Hematopoietic multipotent progenitor cell treated with erythropoietin and hydrocortisone succinate and interleukin-3 and kit ligand, for 4 days (in vitro differentiated cells): ENCODE data around the gene NRROS.
"Not testable (repeated sequence)": the region's sequence is repeated elsewhere in the genome, so short reads cannot be mapped to it uniquely, and the experiment has no call there.

Experiments
- DNase-seq: peaks from one replicate; pipeline ENCODE4 v3.0.0-alpha.2; 2015

Gene NRROS

GRCh38 chr3:196625331-196625730, 14.2 kb upstream of the NRROS start:
- no peak for DNase-seq

- DNase-seq, result no peak
Observed at GRCh38 chr3:196627918-196628231, 11.6 kb upstream of the NRROS start.

- peak; percentile 54 for DNase-seq
Observed at GRCh38 chr3:196629228-196629627, 10.3 kb upstream of the NRROS start.

- DNase-seq, result peak; percentile 86
Observed at GRCh38 chr3:196631682-196632045, 7.8 kb upstream of the NRROS start.

- DNase-seq, result peak; percentile 100
Observed at GRCh38 chr3:196632046-196632751, 7.3 kb upstream of the NRROS start.

- peak; percentile 71 for DNase-seq
Observed at GRCh38 chr3:196633555-196634151, 5.8 kb upstream of the NRROS start.

- DNase-seq, result peak; percentile 48
Observed at GRCh38 chr3:196634224-196634623, 5.3 kb upstream of the NRROS start.

- peak; percentile 63 for DNase-seq
Observed at GRCh38 chr3:196634829-196635228, 4.7 kb upstream of the NRROS start.

GRCh38 chr3:196636369-196637349, 2.8 kb upstream of the NRROS start:
- DNase-seq, result peak; percentile 52

GRCh38 chr3:196637941-196638340, 1.6 kb upstream of the NRROS start:
- DNase-seq, result not testable (repeated sequence)

- DNase-seq, result peak; percentile 65
Observed at GRCh38 chr3:196638861-196639482, 522 bp upstream of the NRROS start.

- peak; percentile 72 for DNase-seq
Observed at GRCh38 chr3:196640297-196641018, 964 bp downstream of the NRROS start.

- peak; percentile 62 for DNase-seq
Observed at GRCh38 chr3:196641333-196642054, 2.0 kb downstream of the NRROS start.

- peak; percentile 78 for DNase-seq
Observed at GRCh38 chr3:196642434-196642833, 2.9 kb downstream of the NRROS start.

GRCh38 chr3:196643201-196643749, 3.8 kb downstream of the NRROS start:
- DNase-seq, result peak; percentile 89

- DNase-seq, result no peak
Observed at GRCh38 chr3:196643761-196644160, 4.3 kb downstream of the NRROS start.

- DNase-seq, result peak; percentile 52
Observed at GRCh38 chr3:196645096-196645495, 5.6 kb downstream of the NRROS start.

- no peak for DNase-seq
Observed at GRCh38 chr3:196645897-196646665, 6.6 kb downstream of the NRROS start.

GRCh38 chr3:196646666-196647216, 7.2 kb downstream of the NRROS start:
- no peak for DNase-seq

GRCh38 chr3:196650740-196651311, 11.3 kb downstream of the NRROS start:
- DNase-seq, result peak; percentile 88
